NCI-H2196 treated with DMSO at 0.1 percent for 48 hours (cell line): ENCODE results near the gene SESN1.
"Not testable (repeated sequence)": the region's sequence is repeated elsewhere in the genome, so short reads cannot be mapped to it uniquely, and the experiment has no call there.

Experiments
- DNase-seq: peaks from one replicate; lab custom pipeline; 2025; ENCODE audit not compliant: unreplicated experiment; lab: John Stamatoyannopoulos, UW

SESN1 gene

GRCh38 chr6:109094416-109095035, at the start of gene SESN1:
Gene SESN1, minus strand, starts transcription at chr6:109094846. Its CDS starts 773 bp downstream, at chr6:109094073.
- DNase-seq: peak; percentile 96

GRCh38 chr6:109143191-109143590, 48.5 kb upstream of the SESN1 start:
- DNase-seq: no peak

GRCh38 chr6:109142067-109142466, 47.4 kb upstream of the SESN1 start:
- DNase-seq: not testable (repeated sequence)

- DNase-seq: no peak
Observed at GRCh38 chr6:109139109-109139508, 44.5 kb upstream of the SESN1 start.

GRCh38 chr6:109136530-109136929, 41.9 kb upstream of the SESN1 start:
- DNase-seq: not testable (repeated sequence)

- not testable (repeated sequence) for DNase-seq
Observed at GRCh38 chr6:109136039-109136438, 41.4 kb upstream of the SESN1 start.

- DNase-seq: not testable (repeated sequence)
Observed at GRCh38 chr6:109135600-109135999, 41.0 kb upstream of the SESN1 start.

GRCh38 chr6:109130065-109130464, 35.4 kb upstream of the SESN1 start:
- no peak for DNase-seq

GRCh38 chr6:109125504-109125903, 30.9 kb upstream of the SESN1 start:
- DNase-seq: no peak

GRCh38 chr6:109124219-109124618, 29.6 kb upstream of the SESN1 start:
- DNase-seq: no peak

- no peak for DNase-seq
Observed at GRCh38 chr6:109121411-109121810, 26.8 kb upstream of the SESN1 start.

GRCh38 chr6:109118871-109119354, 24.3 kb upstream of the SESN1 start:
- DNase-seq: no peak

GRCh38 chr6:109118337-109118736, 23.7 kb upstream of the SESN1 start:
- no peak for DNase-seq

GRCh38 chr6:109117346-109118035, 22.8 kb upstream of the SESN1 start:
- DNase-seq: no peak

GRCh38 chr6:109112663-109113062, 18.0 kb upstream of the SESN1 start:
- DNase-seq: not testable (repeated sequence)

GRCh38 chr6:109109663-109110062, 15.0 kb upstream of the SESN1 start:
- not testable (repeated sequence) for DNase-seq

- DNase-seq: no peak
Observed at GRCh38 chr6:109105681-109106080, 11.0 kb upstream of the SESN1 start.

- no peak for DNase-seq
Observed at GRCh38 chr6:109104512-109104911, 9.9 kb upstream of the SESN1 start.

GRCh38 chr6:109103942-109104341, 9.3 kb upstream of the SESN1 start:
- no peak for DNase-seq

- no peak for DNase-seq
Observed at GRCh38 chr6:109102762-109103161, 8.1 kb upstream of the SESN1 start.

- no peak for DNase-seq
Observed at GRCh38 chr6:109097661-109098060, 3.0 kb upstream of the SESN1 start.

GRCh38 chr6:109096208-109096607, 1.6 kb upstream of the SESN1 start:
- DNase-seq: no peak

GRCh38 chr6:109095835-109096084, 1.1 kb upstream of the SESN1 start:
- no peak for DNase-seq
